C1 segment of cervical spinal cord (tissue), 14 donors: ENCODE data around the gene RAB3B.
"Not testable (repeated sequence)": the region's sequence is repeated elsewhere in the genome, so short reads cannot be mapped to it uniquely, and the experiment has no call there.

Experiments used
- DNase-seq, 14 donors: peaks; one replicate each; lab custom pipeline; 2025; lab: John Stamatoyannopoulos, UW

The RAB3B gene

GRCh38 chr1:51875291-51875772, 115.2 kb downstream of the RAB3B start:
- no peak for DNase-seq

GRCh38 chr1:51873270-51873669, 117.2 kb downstream of the RAB3B start:
- not testable (repeated sequence) for DNase-seq

DNA sequence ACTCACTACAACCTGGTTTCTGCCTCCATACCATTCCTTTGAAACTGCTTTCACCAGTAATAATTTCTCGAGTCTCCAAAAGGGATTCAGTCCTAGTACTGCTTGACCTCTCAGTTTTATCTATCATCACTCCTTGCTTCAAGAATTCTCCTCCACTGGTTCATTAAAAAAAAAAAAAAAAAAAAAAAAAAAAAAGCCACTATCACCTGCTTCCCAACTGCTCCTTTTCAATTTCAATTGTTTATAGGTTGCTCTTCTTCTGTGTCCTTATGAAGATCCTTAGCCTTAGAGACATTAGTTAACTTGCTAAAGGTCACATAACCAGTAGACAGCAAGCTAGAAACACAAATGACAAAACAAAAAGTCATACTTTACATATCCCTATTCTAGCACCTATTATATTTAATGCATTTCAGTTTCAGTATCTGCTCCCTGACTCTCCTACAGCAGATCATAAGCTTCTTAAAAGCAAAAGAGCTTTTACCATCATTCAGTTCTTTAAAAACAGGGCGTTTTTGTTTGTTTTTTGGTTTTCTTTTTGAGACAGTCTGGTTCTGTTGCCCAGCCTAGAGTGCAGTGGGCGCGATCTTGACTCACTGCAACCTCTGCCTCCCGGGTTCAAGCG, 119.0 kb downstream of the RAB3B start:
- no peak for DNase-seq

- DNase-seq = no peak
Observed at GRCh38 chr1:51870603-51871350, 119.7 kb downstream of the RAB3B start.

- no peak for DNase-seq
Observed at GRCh38 chr1:51867479-51868232, 122.8 kb downstream of the RAB3B start.

GRCh38 chr1:51863384-51863783, 127.1 kb downstream of the RAB3B start:
- DNase-seq = no peak

- DNase-seq = no peak
Observed at GRCh38 chr1:51861669-51862068, 128.8 kb downstream of the RAB3B start.

GRCh38 chr1:51859735-51860134, 130.8 kb downstream of the RAB3B start:
- no peak for DNase-seq

- DNase-seq = no peak
Observed at GRCh38 chr1:51859333-51859732, 131.2 kb downstream of the RAB3B start.

GRCh38 chr1:51858892-51859291, 131.6 kb downstream of the RAB3B start:
- no peak for DNase-seq
